Raji (cell line): ENCODE measurements around the gene MYBPC3.

ENCODE experiments used
- POLR2A ChIP-seq: IDR thresholded peaks from 2 replicates; pipeline ENCODE4 v1.6.1; 2011; ENCODE audit warnings: low read depth, low read length, control low read depth; ENCODE audit not compliant: insufficient read depth

The MYBPC3 gene

DNA sequence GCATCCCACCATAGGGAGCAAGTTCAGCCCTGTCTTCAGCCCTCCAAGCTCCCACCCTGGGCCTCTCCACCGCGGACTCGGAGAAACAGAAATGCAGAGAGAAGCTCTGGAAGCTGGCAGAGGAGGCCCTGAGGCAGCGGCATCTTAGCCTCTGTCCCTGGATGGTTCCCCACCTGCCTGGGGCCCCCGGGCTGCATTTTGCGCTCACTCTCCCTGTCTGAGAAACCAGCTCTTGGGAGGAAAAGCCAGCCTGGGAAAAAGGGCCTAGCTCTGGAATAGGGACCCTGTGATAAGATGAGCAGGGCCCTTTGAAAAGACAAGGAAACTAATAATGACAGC, 37.9 kb upstream of the MYBPC3 start:
- TF ChIP-seq POLR2A = no peak

DNA sequence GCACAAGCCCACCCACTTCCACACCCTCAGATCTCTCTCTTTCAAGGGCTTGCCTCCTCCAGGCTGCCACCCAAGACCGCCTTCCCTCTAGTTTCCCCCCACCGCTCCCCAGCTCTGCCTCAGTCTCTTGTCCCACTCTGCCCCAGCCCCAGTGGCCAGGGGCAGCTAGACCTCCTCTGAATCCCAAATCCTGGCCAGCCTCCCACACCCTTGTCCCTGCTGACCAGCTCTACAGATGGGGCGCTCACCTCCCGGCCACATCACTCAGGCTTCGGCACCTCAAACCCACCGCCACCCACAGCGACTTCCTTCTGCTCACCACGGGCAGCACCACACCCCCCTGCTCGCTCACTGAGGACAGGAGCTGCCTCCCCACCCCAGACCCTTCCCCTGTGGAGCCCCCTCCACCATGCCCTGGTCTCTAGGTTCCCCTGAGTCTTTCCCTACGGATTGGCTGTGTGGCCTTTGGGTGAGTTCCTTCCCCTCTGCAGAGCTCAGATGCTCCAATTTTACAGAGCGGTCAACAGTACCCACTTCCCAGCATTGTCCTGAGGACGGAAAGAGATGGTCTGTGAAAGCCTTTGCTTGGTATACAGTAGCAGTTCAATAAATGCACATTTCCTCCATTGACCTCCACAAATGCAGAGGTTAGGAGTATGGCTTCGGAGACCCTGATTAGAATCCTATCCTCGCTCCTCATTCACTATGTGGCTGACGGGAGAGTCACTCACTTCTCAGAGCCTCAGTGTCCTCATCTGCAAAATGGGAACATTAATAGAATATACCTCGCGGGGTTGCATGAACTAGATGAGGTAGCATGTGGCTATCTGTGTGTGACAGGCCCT, 37.3 kb upstream of the MYBPC3 start:
- TF ChIP-seq POLR2A = no peak

GRCh38 chr11:47388697-47389576, 36.4 kb upstream of the MYBPC3 start:
- TF ChIP-seq POLR2A = no peak

- TF ChIP-seq POLR2A = no peak
These were observed 35.6 kb upstream of the MYBPC3 start for GRCh38 chr11:47387944-47388696.

DNA sequence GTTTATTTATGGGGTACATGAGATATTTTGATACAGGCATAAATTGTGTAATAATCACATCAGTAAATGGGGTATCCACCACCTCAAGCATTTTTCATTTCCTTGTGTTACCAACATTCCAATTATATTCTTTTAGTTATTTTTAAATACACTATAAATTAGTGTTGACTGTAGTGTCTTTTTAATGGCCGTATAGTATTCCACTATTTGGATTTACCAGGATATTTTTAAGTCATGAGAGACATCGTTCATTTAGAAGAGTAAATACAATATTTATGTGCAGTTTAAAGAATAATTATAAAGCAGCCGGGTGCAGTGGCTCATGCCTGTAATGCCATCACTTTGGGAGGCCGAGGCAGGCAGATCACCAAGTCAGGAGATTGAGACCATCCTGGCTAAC, 32.0 kb upstream of the MYBPC3 start:
- no peak for TF ChIP-seq POLR2A

DNA sequence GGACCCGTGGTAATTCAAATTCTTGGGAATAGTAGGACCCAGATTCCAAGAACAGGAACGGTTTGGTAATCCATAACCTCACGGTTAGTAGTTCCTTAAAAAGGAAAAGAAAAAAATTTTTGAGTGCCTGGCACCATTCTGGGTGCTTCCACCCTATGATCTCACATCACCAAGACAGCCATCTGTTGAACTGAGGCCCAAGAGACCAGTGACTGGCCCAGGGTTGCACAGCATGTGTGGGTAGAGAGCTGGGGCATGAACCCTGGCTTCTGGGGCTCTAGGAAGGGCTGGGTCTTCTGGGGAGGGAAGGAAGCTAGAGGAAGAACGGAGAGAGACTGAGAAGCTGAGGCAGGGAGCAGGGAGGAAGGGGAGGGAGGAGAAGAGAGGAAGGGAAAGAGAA, 30.6 kb upstream of the MYBPC3 start:
- no peak for TF ChIP-seq POLR2A

DNA sequence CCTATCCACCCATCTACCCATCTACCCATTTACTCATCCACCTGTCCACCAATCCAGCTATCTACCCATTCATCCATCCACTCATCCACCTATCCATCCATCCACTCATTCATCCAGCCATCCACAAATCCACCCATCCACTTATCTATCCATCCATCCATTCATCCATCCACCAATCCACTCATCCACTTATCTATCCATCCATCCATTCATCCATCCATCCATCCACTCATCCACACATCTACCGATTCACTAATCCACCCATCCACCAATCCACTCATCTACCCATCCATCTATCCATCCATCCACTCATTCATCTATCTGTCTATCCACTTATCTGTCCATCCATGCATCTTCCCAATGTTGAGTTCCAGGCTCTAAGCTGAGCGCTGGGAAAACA, 27.6 kb upstream of the MYBPC3 start:
- no peak for TF ChIP-seq POLR2A

GRCh38 chr11:47379317-47379716, 26.8 kb upstream of the MYBPC3 start:
- no peak for TF ChIP-seq POLR2A

GRCh38 chr11:47378836-47379170, 26.3 kb upstream of the MYBPC3 start:
- TF ChIP-seq POLR2A = no peak

DNA sequence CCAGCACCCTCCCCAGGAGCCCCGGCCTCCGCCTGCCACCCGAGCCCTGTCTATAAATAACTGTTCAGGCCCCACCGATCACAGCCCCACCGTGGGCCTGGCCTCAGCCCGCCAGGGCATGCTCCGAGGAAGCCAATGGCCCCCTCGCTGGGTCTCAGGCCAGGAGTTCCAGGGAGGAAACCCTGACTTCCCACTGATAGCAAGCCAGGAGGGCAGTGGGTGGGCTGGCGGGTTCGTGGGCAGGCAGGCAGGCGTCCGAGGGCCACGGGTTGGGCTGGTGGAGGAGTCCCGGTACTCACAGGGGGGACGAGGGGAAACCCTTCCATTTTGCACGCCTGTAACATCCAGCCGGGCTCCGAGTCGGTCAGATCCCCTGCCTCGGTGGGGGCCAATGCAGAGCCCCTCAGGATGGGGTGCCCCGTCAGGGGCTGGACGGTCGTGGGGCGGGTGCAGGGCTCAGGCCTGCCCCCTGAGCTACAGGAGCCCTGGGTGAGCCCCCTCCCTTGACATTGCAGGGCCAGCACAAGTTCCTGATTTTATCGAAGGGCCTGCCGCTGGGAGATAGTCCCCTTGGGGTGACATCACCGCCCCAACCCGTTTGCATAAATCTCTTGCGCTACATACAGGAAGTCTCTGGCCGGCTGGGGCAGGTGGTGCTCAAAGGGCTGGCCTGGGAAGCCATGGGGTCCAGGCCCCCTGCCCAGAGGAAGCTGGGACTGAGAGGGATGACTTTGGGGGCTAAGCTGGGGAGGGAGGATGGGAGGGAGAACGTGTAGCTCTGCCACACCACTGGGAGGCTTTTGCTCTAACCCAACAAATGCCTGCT, 25.7 kb upstream of the MYBPC3 start, which contains the start of gene SPI1:
Gene SPI1 (minus strand): TSS at position 538 of the 826 bp plus-strand sequence. CDS start 194 bp downstream, at position 344.
- TF ChIP-seq POLR2A = peak; percentile 80

- TF ChIP-seq POLR2A = no peak
These were observed 25.1 kb upstream of the MYBPC3 start for GRCh38 chr11:47377571-47378009.

GRCh38 chr11:47376525-47377371, 24.2 kb upstream of the MYBPC3 start:
- no peak for TF ChIP-seq POLR2A

- no peak for TF ChIP-seq POLR2A
These were observed 23.6 kb upstream of the MYBPC3 start for GRCh38 chr11:47376107-47376524.
